Cardiac muscle cell (in vitro differentiated cells and primary cell): ENCODE measurements around the gene CEP72. TPM values are rescaled to one million over a fixed set of nuclear protein-coding genes. Genes with fewer than 3 reads are reported as not detected.

Experiments used
- DNase-seq, 2 donors: peaks; one replicate each; pipeline versions ENCODE4 v3.0.0 to v3.0.0-alpha.2; 2010 to 2017; ENCODE audit warnings: low read depth in 1 of 2, low spot score in 1 of 2
- H3K27ac ChIP-seq: fragments of 200-600 bp; sonication (generic); 2 replicates; pipeline ENCODE4 v1.5.1; 2016
- H3K27me3 ChIP-seq: fragments of 200-600 bp; sonication (generic); 2 replicates; pipeline ENCODE4 v1.6.0; 2016; ENCODE audit warnings: control low read depth
- H3K36me3 ChIP-seq: fragments of 200-600 bp; sonication (generic); 2 replicates; pipeline ENCODE4 v1.5.1; 2016; ENCODE audit warnings: control low read depth
- H3K4me1 ChIP-seq: fragments of 200-600 bp; sonication (generic); 2 replicates; pipeline ENCODE4 v1.8.1; 2017; ENCODE audit warnings: low read depth, mild to moderate bottlenecking, mixed run types
- H3K4me3 ChIP-seq: fragments of 200-600 bp; sonication (generic); 2 replicates; pipeline ENCODE4 v1.5.1; 2016; ENCODE audit warnings: mild to moderate bottlenecking
- H3K9me3 ChIP-seq: fragments of 200-600 bp; sonication (generic); 2 replicates; pipeline ENCODE4 v1.5.1; 2017; ENCODE audit warnings: low read depth, mild to moderate bottlenecking, control low read depth
- polyA plus RNA-seq: library from polyadenylated mRNA; unstranded; fragments of >200 nt; fragmentation: Nextera tagmentation; extraction: Ambion mirVana; gene quantifications from 2 replicates; pipeline ENCODE4 v1.2.1, GENCODE V29; 2016
- total RNA-seq: library from RNA; depleted of rRNA; stranded (reverse); fragments of >200 nt; gene quantifications from 2 replicates; pipeline ENCODE4 v1.2.3, GENCODE V29; 2016
- TF ChIP-seq, protein P1 (sequence below): IDR thresholded peaks from 2 replicates; pipeline ENCODE4 v1.5.1; 2012; ENCODE audit warnings: low read depth, mild to moderate bottlenecking, low read length

CEP72 gene
- total and polyA plus RNA-seq, 2 experiments from 2014 or later: 6.6 to 8.5 TPM

DNA sequence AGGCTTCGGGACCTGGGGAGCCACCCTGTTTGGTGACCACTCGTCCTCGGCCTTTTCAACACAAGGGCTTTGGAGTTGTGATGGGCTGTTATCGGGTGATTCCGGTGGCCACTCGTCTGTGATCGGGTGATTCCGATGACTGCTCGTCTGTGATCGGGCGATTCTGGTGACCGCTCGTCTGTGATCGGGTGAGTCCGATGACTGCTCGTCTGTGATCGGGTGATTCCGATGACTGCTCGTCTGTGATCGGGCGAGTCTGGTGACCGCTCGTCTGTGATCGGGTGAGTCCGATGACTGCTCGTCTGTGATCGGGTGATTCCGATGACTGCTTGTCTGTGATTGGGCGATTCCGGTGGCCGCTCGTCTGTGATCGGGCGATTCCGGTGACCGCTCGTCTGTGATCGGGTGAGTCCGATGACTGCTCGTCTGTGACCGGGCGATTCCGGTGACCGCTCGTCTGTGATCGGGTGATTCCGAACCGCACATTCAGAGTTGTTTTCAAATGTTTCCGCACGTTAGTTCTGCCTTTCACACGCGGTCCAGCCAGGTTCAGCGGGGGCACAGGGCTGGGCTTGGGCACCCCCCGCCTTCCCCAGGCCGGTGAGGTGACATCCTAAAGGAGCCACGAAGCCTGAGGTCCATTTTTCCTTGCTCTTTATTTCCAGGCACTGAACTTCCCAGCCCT lies 50.8 kb downstream of the CEP72 start:
- H3K4me3 ChIP-seq: no peak overlapping the region
- H3K4me1 ChIP-seq: no peaks in the 10 kb centered on the region
- H3K9me3 ChIP-seq: no peaks in the 10 kb centered on the region
- H3K27me3 ChIP-seq: no peaks in the 10 kb centered on the region
- H3K36me3 ChIP-seq: no peaks in the 10 kb centered on the region
- TF ChIP-seq, protein P1, sequence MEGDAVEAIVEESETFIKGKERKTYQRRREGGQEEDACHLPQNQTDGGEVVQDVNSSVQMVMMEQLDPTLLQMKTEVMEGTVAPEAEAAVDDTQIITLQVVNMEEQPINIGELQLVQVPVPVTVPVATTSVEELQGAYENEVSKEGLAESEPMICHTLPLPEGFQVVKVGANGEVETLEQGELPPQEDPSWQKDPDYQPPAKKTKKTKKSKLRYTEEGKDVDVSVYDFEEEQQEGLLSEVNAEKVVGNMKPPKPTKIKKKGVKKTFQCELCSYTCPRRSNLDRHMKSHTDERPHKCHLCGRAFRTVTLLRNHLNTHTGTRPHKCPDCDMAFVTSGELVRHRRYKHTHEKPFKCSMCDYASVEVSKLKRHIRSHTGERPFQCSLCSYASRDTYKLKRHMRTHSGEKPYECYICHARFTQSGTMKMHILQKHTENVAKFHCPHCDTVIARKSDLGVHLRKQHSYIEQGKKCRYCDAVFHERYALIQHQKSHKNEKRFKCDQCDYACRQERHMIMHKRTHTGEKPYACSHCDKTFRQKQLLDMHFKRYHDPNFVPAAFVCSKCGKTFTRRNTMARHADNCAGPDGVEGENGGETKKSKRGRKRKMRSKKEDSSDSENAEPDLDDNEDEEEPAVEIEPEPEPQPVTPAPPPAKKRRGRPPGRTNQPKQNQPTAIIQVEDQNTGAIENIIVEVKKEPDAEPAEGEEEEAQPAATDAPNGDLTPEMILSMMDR: no peak
- no peak for DNase-seq
- no peak overlapping the region for H3K27ac ChIP-seq

DNA sequence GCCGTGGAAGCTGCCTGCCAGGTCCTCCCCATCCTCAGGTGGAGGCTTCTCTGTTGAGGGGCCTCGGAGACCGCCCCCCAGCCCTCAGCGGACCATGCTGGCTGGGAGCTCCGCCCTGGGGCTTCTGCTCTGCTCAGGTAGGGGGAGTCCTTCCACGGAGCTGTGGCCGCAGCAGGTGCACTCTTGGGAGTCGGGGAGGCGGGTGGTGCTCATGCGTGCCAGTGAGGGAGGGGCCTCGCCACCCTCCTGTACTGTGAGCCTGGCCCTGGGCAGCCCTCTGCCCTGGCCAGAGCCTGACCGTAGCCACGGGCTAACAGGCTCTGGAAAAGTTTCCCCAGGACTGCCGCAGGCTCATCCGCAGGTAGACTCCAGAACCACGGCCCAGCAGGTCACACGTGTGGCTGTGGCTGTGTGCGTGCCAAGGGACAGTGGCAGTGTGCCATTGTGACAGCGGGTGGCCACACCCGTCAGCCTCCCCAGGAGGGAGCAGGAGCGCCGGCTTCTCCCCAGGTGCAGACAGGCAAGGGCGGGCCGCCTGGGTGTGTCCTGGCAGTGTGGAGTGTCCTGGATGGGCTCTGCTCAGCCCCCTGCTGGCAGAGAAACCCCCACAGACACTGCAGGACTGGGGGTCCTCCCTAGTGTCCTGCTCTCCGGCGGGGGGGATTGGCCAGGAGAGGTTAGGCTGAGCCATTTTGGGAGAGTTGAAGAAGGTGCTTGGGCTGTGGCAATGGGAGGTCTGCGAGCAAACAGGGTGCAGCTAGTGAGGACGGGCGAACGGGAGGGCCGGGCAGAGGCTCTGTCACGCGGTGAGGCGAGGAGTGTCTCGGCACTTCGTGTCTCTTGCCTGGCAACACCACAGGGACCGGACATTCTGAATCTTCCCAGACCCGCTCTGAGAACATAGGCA lies 51.5 kb downstream of the CEP72 start:
- TF ChIP-seq, protein P1: no peak
- H3K36me3 ChIP-seq: no peaks in the 10 kb centered on the region
- H3K9me3 ChIP-seq: no peaks in the 10 kb centered on the region
- H3K4me1 ChIP-seq: no peaks in the 10 kb centered on the region
- no peak for DNase-seq
- H3K27ac ChIP-seq: no peak overlapping the region
- no peak overlapping the region for H3K4me3 ChIP-seq
- H3K27me3 ChIP-seq: no peaks in the 10 kb centered on the region

DNA sequence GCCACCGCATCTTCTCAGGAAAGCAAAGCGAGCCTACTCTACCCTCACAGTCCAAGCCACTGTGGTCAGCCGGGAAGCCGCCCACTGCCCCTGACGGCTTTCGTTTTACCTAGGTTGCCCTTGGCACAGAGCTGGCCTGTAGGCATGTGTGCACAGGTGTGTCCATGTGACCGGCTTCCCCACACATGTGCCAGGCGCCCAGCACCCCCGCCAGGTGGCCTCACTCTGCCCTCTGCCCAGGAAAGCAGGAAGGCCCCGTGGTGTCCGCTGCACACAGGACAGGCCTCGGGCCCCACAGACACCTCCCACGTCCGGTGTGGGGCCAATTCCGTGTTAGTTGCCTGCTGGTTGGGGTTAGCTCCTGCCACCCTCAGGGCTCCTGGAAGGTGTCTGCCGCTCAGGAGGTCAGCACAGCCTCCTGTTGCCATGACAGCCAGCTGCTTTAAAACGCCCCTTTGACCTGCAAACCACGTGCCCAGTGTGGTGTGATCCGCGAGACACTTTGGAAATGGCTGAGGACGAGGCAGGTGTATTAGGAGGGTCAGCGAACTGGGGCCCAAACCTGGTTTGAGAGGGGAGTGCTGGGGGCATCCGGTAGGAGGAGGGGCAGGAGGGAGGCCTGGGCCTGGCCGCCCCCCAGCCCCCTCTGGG lies 52.3 kb downstream of the CEP72 start:
- no peak overlapping the region for H3K4me3 ChIP-seq
- H3K4me1 ChIP-seq: no peaks in the 10 kb centered on the region
- TF ChIP-seq, protein P1: no peak
- H3K27ac ChIP-seq: no peak overlapping the region
- no peaks in the 10 kb centered on the region for H3K9me3 ChIP-seq
- no peaks in the 10 kb centered on the region for H3K36me3 ChIP-seq
- no peaks in the 10 kb centered on the region for H3K27me3 ChIP-seq
- DNase-seq: no peak

DNA sequence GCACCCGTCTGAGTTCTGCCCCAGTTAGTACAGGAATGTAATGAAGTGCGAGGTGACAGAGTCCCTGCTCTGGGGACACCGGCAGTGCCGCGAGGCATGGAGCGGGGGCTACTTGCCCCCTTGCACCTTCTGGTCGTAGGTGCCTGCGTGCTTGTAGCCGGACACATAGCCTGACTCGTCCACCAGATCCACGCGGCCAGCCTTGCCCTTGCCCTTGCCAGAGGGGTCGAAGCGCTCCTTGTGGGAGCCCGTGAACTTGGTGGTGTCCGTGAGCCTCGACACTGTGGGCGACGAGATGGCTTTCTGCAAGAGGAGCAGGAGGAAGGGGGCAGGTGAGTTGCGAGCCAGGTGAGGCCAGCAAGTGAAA lies 52.8 kb downstream of the CEP72 start:
- DNase-seq: no peak
- no peak overlapping the region for H3K4me3 ChIP-seq
- no peaks in the 10 kb centered on the region for H3K36me3 ChIP-seq
- H3K4me1 ChIP-seq: no peaks in the 10 kb centered on the region
- H3K9me3 ChIP-seq: no peaks in the 10 kb centered on the region
- TF ChIP-seq, protein P1: no peak
- no peak overlapping the region for H3K27ac ChIP-seq
- H3K27me3 ChIP-seq: no peaks in the 10 kb centered on the region

DNA sequence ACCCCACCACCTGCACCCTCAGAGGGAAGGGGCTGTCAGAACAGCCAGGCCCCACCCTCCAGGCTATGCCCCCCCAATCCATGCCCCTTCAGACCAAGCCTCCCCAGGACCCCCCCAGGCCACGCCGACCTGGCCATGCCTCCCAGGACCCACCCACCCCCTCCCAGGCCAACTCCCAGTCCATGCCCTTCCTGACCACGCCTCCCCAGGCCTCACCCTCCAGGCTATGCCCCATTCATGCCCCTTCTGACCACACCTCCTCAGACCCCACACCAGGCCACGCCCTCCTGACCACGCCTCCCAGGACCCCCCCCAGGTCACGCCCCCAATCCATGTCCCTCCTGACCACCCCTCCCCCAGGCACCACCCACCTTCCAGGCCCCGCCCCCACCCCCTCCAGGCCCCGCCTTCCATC lies 53.4 kb downstream of the CEP72 start:
- TF ChIP-seq, protein P1: no peak
- no peak for DNase-seq
- H3K36me3 ChIP-seq: no peaks in the 10 kb centered on the region
- no peaks in the 10 kb centered on the region for H3K4me1 ChIP-seq
- H3K9me3 ChIP-seq: no peaks in the 10 kb centered on the region
- H3K27me3 ChIP-seq: no peaks in the 10 kb centered on the region
- no peak overlapping the region for H3K4me3 ChIP-seq
- no peak overlapping the region for H3K27ac ChIP-seq
